GM21360 (cell line): ENCODE data around the gene PRRX1.

Source experiments
- ATAC-seq: cut with Tn5 transposase; IDR thresholded peaks from one replicate; pipeline ENCODE4 v1.9.1; 2021; ENCODE audit warnings: mild to moderate bottlenecking, moderate library complexity; ENCODE audit not compliant: unreplicated experiment

The PRRX1 gene

DNA sequence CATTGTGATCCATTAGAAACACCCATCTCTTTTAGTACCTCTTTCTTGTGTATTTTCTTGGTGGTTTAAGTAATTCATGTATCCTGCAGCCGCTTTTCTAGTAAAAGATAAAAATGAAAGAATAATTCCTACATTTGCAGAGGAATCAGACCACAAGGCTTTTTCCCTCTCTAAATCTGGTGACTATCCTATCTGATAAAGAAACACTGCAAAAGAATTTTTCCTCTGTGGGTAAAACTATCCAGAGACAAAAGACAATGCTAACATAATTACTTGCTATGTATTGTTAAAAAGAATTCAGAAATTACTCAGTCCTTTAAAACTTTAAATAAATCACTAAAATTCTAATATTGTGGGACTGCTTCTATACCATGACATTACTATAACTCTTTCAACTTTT lies 51.0 kb downstream of the PRRX1 start:
- ATAC-seq = no peak

DNA sequence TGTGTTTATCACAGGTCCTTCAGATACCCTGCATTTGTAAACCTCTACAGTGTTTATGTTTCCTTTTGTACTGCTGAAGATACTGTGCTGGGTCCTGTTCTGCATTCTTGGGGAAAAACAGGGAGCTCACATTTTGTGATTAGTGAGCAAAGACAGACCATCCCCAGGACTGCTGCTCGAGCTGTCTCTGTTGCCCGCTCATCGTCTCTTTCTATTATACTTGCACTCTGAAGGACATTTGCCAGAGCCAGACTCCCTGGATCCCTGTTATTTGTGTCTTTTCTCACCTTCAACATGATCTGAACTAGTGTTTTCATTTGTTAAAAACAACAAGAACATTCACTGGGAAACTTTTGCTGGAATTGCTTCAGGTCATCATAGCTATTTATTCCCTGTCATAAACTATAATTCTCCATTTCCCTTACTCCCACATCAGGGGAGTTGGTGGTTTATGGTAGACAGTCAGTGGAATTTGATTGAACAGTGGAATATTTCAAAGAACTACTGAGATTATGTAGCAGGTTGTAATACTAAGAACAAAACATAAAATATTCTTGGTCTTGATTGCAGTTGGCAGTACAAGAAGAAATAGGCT lies 53.0 kb downstream of the PRRX1 start:
- no peak for ATAC-seq

GRCh38 chr1:170720661-170721060 lies 56.7 kb downstream of the PRRX1 start:
- no peak for ATAC-seq

- ATAC-seq = no peak
Observed at GRCh38 chr1:170721621-170722020, 57.7 kb downstream of the PRRX1 start.

DNA sequence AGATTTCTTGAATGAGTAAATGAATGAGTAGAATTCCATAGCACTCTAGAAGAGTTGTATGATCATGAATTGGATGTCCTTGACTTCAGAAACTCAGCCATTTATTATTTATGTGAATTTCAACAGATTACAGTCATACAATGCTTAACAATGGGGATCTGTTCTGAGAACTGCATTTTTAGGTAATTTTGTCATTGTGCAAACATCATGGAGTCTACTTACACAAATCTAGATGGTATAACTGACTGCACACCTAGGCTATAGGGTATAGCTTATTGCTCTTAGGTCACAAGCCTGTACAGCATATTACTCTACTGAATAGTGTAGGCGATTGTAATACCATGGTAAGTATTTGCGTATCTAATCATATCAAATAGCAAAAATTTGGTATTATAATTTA lies 59.6 kb downstream of the PRRX1 start:
- ATAC-seq = no peak

GRCh38 chr1:170725326-170725725 lies 61.4 kb downstream of the PRRX1 start:
- ATAC-seq = no peak

GRCh38 chr1:170727963-170728362 lies 64.0 kb downstream of the PRRX1 start:
- ATAC-seq = no peak

DNA sequence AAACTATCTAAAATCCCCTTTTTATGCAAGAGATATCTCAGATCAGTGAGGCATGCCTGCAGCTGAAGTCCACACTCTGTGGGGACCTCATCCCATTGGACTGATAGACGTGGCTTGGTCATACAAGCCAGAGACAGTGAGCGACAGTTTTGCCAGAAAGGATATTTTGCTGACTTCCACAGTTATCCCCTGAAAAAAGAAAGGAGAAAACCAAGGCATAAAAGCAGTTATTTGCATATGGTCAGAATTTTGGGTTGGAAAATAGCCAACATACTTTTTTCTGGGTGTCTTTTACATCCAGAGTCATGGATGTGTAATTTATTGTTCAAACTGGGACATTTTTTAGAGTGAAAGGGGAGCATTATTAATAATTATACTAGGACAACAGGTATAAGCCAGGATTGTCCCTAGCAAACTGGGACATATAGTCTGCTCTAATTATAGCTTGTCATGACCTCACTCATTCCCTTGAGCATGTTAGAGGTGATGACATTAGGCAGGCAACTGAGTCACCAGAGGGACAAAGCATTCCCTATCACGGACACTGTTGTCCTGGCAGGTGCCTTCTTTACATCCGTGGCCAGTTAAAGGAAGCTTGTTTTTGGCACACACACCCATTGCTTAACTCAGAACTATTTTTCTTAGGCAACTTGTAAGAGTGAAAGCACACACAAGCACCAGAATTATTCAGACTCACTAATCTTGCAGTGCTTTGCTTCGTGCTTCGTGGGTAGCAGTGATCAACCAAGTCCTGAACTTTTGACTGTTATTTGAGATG lies 65.5 kb downstream of the PRRX1 start:
- no peak for ATAC-seq

- ATAC-seq = no peak
Observed at GRCh38 chr1:170730014-170730413, 66.1 kb downstream of the PRRX1 start.

GRCh38 chr1:170730438-170730837 lies 66.5 kb downstream of the PRRX1 start:
- ATAC-seq = no peak

DNA sequence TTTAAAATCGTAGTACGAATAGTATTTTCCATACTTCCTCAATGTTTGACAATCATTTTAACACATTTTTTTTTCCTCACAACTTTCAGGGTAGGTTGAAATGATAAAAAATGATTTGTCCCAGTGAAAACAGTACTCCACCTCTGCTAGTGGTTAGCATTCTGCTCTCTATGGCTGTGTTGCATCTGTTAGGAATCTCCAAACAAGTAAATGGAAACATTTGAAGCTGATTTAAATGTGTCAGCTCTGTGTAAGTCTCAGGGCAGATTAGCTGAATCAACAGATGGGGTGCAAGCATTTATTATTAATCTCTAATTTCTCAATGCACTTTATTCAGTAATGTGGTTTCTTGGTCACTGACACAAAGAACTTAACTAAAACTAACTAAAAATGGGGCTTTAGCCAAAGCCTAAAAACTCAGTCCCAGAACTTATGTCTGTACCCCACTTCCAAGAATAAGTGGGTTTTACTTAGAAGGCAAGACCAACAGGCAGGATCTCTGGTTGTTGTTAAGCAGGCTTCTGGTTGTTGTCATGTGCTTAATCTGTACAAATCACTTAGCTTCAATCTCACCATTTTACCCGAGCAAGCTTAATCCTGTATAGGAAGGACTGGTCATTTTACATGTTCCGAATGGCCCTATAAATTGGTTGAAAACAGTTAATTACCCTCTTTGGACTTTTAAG lies 67.8 kb downstream of the PRRX1 start:
- ATAC-seq = no peak

DNA sequence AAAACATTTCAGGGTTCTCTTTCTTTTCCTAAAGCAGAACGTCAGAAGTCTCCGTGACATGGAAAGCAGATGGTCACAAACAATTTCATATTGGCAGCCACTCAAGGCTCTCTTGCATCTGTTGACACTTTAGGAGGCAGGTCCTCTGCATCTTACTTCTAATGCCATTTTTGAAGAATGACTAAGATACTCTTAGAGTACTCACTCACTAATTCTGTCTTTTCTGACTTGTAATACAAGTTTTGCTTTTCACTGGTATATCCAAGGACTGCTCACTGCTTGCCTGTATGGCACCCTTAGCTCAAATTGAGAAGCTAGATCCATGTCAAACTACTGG lies 68.3 kb downstream of the PRRX1 start:
- ATAC-seq = no peak

GRCh38 chr1:170734412-170735175 lies 70.7 kb downstream of the PRRX1 start:
- no peak for ATAC-seq

DNA sequence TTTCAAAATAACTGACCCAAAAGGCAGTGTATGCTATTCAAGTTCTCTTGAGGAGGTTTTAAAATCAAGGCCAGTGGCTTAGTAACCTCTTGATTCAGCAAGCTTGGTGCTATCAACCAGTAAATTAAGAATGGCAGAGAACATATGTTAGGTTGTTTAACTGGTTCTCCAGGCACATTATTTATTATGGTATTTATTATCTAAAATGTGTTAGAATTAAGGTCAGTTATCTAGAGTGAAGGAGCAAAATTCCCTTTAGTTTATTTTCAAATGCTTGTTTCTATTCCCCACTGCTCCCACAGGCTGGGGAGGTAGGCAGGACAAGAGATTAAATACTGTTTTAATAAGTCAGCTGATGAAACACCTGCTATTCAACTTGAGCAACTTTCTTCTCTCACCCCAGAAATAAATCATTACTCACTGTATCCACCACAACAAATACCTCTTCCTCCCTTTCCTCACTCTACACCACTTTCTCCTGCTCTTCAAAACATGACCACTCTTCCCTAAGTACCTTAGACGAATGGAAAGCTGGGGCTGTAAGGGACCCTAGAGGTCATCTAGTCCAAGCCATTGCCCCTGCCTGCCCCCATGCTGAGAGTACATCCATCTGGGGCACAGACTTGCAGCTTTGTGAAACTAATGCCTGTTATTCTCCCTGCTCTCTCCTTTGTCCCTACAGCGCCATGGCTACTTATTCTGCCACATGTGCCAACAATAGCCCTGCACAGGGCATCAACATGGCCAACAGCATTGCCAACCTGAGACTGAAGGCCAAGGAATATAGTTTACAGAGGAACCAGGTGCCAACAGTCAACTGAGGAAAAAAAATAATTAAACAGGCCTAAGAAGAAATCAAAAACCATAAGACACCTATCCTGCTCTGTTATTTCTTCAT lies 71.7 kb downstream of the PRRX1 start:
- ATAC-seq = no peak

DNA sequence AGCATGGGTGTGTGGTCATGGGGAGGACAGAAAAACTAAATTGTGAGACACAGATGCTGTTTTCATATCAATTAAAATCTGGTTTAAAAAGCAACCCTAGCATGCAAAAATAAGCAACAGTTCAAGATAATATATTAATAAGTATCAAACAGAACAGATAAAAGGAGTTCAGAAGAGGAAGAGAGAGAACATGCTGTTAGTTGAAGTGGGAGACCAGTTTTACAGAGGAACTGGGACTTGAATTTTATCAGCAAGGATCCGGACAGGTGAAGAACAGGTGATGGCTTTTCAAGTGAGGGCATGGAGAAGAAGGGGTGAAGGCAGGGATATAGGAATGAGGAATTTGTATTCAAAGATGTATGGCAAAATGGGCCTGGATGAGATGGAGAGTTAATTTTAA lies 75.9 kb downstream of the PRRX1 start:
- no peak for ATAC-seq

DNA sequence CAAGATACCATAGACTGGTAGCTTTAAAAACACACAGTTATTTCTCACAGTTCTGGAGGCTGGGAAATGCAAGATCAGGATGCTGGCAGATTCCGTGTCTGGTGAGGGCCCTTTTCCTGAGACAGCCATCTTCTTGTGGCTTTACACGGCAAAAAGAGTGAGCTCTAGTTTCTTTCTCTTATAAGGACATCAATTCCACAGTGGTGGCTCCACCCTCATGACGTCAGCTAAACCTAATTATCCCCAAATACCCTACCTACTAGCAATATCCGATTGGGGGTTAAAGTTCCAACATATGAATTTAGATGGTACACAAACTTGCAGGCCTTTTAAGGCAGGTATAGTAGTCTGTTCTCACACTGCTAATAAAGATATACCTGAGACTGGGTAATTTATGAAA lies 77.7 kb downstream of the PRRX1 start:
- ATAC-seq = no peak

DNA sequence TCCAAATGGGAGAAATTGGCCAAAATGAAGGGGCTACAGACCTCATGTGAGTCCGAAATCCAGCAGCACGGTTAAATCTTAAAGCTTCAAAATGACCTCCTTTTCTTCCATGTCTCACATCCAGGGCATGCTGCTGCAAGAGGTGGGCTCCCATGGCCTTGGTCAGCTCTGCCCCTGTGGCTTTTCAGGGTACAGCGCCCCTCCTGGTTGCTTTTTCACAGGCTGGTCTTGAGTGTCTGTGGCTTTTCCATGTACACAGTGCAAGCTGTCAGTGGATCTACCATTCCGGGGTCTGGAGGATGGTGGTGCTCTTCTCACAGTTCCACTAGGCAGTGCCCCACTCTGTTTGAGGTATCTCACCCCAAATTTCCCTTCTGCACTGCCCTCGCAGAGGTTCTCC lies 78.7 kb downstream of the PRRX1 start:
- ATAC-seq = no peak

DNA sequence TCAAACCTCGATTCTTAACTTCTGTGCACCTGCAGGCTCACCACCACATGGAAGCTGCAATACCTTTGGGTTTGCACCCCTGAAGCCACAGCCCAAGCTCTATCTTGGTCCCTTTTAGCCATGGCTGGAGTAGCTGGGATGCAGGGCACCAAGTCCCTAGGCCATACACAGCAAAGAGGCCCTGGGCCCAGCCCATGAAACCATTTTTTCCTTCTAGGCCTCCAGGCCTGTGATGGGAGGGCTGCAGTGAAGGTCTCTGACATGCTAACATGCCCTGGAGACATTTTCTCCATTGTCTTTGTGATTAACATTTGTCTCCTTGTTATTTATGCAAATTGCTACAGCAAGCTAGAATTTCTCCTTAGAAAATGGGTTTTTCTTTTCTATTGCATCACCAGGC lies 79.2 kb downstream of the PRRX1 start:
- no peak for ATAC-seq

DNA sequence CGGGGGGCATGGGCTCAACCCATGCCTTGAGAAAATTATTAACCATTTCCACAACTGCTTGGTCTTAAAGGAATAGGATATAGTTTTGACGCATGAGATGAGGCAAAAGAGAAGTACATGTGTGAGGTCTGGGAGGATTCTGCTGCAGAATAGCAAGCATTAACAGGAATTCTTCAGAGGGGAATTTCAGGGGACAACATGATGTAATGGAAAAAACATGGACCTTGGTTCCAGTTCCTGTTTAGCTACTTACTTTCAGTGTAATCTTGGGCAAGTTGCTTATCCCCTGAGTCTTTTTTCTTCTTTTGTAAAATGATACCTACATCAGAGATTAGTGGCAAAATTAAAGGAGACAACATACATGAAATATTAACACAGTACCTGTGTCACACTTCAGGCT lies 85.6 kb downstream of the PRRX1 start:
- ATAC-seq = no peak

DNA sequence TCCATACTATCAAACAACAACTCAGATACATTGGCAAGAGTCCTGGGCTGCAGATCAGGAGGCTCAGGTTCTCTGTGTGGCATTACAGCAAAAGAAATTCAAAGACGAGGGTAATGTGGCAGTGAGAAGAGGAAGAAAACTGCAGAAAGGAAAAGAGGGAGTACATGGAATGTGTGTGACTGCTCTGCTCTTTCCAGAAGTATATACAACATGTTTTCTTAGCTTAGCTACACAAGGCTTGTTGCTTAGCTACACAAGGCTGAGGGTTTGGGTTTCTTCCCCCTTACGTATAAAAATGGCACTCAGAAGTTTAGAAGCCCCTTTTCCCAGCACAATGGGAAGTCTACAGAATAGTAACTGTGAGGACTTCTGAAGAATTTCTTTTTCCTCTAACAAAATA lies 86.0 kb downstream of the PRRX1 start:
- no peak for ATAC-seq

- ATAC-seq = no peak
Observed at GRCh38 chr1:170755795-170756194, 91.9 kb downstream of the PRRX1 start.
